Measurements from ENCODE around the gene IFT20.
"Not testable (repeated sequence)": the region's sequence is repeated elsewhere in the genome, so short reads cannot be mapped to it uniquely, and the experiment has no call there.

IFT20 gene

GRCh38 chr17:28315846-28316705 is 19.2 kb downstream of the IFT20 start:
- DNase-seq (ENCODE audit: low spot score in 2 of 2) (no peak), ATAC-seq (no peak)
- Mint-ChIP-seq H3K36me3 (peaks cover 8% of the 10 kb centered on the region), H3K4me3 (no peak overlapping the region), H3K9me3 (no peaks in the 10 kb centered on the region), H3K27ac (no peak overlapping the region), H3K4me1 (peaks cover 34% of the 10 kb centered on the region)

- Mint-ChIP-seq H3K27ac (no peak overlapping the region), H3K4me1 (peaks cover 20% of the 10 kb centered on the region), H3K4me3 (no peak overlapping the region), H3K9me3 (no peaks in the 10 kb centered on the region), H3K36me3 (no peaks in the 10 kb centered on the region)
- DNase-seq (ENCODE audit: low spot score in 2 of 2) (no peak), ATAC-seq (no peak)
Observed at GRCh38 chr17:28313841-28314240, 21.4 kb downstream of the IFT20 start.

DNA sequence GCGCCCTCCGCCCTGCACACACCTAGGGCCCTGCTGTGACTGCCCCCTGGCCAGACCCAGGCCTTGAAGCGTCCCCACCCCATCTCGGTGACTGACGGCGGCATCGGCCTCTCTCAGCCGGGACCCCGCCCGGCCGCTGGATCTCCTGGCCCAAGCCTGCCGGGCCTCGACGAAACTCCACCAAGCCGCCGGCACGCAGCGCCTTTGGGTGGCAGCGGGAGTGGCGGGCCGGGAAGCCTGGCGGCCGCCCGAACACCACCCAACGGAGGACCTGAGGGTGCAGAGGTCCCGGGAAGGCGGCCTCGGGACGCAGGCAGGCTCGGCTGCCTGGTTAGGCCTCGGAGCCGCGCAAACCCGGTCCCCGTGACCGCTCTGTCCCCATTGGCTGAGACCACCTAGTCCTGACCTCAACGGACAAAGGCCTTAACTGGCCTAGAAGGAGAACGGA is 28.3 kb downstream of the IFT20 start:
- no peaks in the 10 kb centered on the region for H3K36me3 Mint-ChIP-seq
- no peak overlapping the region for H3K27ac Mint-ChIP-seq
- H3K4me3 Mint-ChIP-seq, result no peak overlapping the region
- no peaks in the 10 kb centered on the region for H3K4me1 Mint-ChIP-seq
- DNase-seq (ENCODE audit: low spot score in 2 of 2) (no peak), ATAC-seq (no peak)
- no peaks in the 10 kb centered on the region for H3K9me3 Mint-ChIP-seq

GRCh38 chr17:28298449-28298848 is 36.8 kb downstream of the IFT20 start:
- no peak overlapping the region for H3K4me3 Mint-ChIP-seq
- H3K9me3 Mint-ChIP-seq, result no peaks in the 10 kb centered on the region
- no peak for DNase-seq (ENCODE audit: low spot score in 2 of 2)
- no peak overlapping the region for H3K27ac Mint-ChIP-seq
- no peaks in the 10 kb centered on the region for H3K36me3 Mint-ChIP-seq
- peaks cover 15% of the 10 kb centered on the region for H3K4me1 Mint-ChIP-seq
- ATAC-seq, result no peak

- Mint-ChIP-seq H3K27ac (peak overlapping the region; percentile 46), H3K9me3 (no peaks in the 10 kb centered on the region), H3K36me3 (no peaks in the 10 kb centered on the region), H3K4me1 (peaks cover 15% of the 10 kb centered on the region), H3K4me3 (peak overlapping the region; percentile 1)
- DNase-seq (ENCODE audit: low spot score in 2 of 2) (no peak), ATAC-seq (peak; percentile 79)
Observed at GRCh38 chr17:28295677-28296578, 39.3 kb downstream of the IFT20 start.

GRCh38 chr17:28293994-28294393 is 41.3 kb downstream of the IFT20 start:
- Mint-ChIP-seq H3K27ac (no peak overlapping the region), H3K4me1 (peaks cover 15% of the 10 kb centered on the region), H3K36me3 (no peaks in the 10 kb centered on the region), H3K9me3 (no peaks in the 10 kb centered on the region), H3K4me3 (no peak overlapping the region)
- DNase-seq (ENCODE audit: low spot score in 2 of 2) (no peak), ATAC-seq (no peak)

DNA sequence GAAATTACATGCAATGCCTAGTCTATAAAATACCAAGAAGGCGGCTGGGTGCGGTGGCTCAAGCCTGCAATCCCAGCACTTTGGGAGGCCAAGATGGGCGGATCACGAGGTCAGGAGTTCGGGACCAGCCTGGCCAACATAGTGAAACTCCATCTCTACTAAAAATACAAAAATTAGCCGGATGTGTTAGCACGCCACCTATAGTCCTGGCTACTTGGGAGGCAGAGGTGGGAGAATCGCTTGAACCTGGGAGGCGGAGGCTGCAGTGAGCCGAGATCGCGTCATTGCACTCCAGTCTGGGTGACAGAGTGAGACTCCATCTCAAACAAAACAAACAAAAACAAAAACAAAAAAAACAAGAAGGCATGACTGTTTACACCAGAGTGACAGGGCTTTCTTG is 42.4 kb downstream of the IFT20 start:
- H3K9me3 Mint-ChIP-seq; H3K27ac Mint-ChIP-seq; DNase-seq (ENCODE audit: low spot score in 2 of 2); ATAC-seq; H3K4me3 Mint-ChIP-seq; H3K36me3 Mint-ChIP-seq: not testable (repeated sequence)
- H3K4me1 Mint-ChIP-seq, result peaks cover 15% of the 10 kb centered on the region

- Mint-ChIP-seq H3K4me1 (peaks cover 15% of the 10 kb centered on the region), H3K9me3 (no peaks in the 10 kb centered on the region), H3K36me3 (no peaks in the 10 kb centered on the region), H3K27ac (no peak overlapping the region), H3K4me3 (no peak overlapping the region)
- ATAC-seq, result no peak
- DNase-seq (ENCODE audit: low spot score in 2 of 2), result no peak
Observed at GRCh38 chr17:28291780-28292330, 43.4 kb downstream of the IFT20 start.

DNA sequence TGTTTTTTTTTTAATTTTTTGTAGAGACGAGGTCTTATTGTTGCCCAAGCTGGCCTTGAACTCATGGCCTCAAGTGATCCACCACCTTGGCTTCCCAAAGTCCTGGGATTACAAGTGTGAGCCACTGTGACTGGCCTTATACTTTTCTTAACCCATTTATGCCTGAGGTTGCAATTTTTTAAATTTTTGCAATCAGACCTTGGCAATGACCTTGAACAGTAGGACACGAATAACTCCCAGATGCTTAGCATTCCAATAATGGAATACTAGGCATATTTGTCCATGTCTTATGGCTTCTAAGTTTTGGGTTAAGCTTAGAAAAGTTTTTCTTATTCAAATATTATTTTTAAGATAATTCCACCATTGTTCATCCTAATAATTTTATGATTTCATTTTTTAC is 44.6 kb downstream of the IFT20 start:
- H3K9me3 Mint-ChIP-seq, result no peaks in the 10 kb centered on the region
- H3K36me3 Mint-ChIP-seq, result no peaks in the 10 kb centered on the region
- no peak overlapping the region for H3K4me3 Mint-ChIP-seq
- H3K27ac Mint-ChIP-seq, result no peak overlapping the region
- no peak for DNase-seq (ENCODE audit: low spot score in 2 of 2)
- ATAC-seq, result no peak
- H3K4me1 Mint-ChIP-seq, result peaks cover 4% of the 10 kb centered on the region

- H3K9me3 Mint-ChIP-seq, result no peaks in the 10 kb centered on the region
- H3K36me3 Mint-ChIP-seq, result no peaks in the 10 kb centered on the region
- no peak for DNase-seq (ENCODE audit: low spot score in 2 of 2)
- no peaks in the 10 kb centered on the region for H3K4me1 Mint-ChIP-seq
- H3K4me3 Mint-ChIP-seq, result no peak overlapping the region
- H3K27ac Mint-ChIP-seq, result no peak overlapping the region
- no peak for ATAC-seq
Observed at GRCh38 chr17:28285965-28286364, 49.3 kb downstream of the IFT20 start.

- Mint-ChIP-seq H3K4me1 (peaks cover 11% of the 10 kb centered on the region), H3K36me3 (peaks cover 11% of the 10 kb centered on the region), H3K4me3 (no peak overlapping the region), H3K9me3 (no peaks in the 10 kb centered on the region), H3K27ac (no peak overlapping the region)
- no peak for DNase-seq (ENCODE audit: low spot score in 2 of 2)
- no peak for ATAC-seq
Observed at GRCh38 chr17:28282596-28282995, 52.7 kb downstream of the IFT20 start.

DNA sequence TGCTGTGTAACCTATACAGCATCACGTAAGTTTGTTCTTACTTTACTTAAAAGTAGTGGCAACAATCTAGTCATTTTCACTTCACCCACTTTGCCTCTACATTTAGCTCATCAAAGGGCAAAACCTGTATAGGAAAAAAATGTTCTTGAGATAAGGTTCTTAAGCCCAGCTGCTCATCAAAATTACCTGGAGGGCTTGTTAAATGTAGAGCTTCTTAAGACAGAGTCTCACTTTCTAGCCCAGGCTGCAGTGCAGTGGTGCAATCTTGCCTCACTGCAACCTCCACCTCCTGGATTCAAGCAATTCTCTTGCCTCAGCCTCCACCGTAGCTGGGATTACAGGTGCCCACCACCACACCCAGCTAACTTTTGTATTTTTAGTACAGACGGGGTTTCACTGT is 54.4 kb downstream of the IFT20 start:
- Mint-ChIP-seq H3K4me3 (no peak overlapping the region), H3K4me1 (peaks cover 12% of the 10 kb centered on the region), H3K27ac (no peak overlapping the region), H3K9me3 (no peaks in the 10 kb centered on the region), H3K36me3 (peaks cover 11% of the 10 kb centered on the region)
- ATAC-seq (no peak), DNase-seq (ENCODE audit: low spot score in 2 of 2) (no peak)

DNA sequence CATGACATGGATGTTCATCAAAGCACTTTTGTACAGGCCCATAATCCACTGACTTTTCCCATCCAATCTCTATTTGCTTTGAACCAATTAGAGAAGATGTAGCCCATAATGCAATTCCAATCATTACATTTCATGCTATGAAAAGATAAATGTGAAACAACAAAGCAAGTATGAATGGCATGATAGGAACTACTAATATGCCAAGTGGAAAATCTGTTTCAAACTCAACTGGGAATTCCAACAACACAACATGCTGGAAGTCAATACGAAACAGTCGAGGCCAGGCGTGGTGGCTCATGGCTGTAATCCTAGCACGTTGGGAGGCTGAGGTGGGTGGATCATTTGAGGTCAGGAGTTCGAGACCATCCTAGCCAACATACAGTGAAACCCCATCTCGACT is 55.9 kb downstream of the IFT20 start:
- H3K9me3 Mint-ChIP-seq, result no peaks in the 10 kb centered on the region
- peaks cover 11% of the 10 kb centered on the region for H3K36me3 Mint-ChIP-seq
- H3K4me3 Mint-ChIP-seq, result no peak overlapping the region
- ATAC-seq (no peak), DNase-seq (ENCODE audit: low spot score in 2 of 2) (no peak)
- no peak overlapping the region for H3K27ac Mint-ChIP-seq
- peaks cover 21% of the 10 kb centered on the region for H3K4me1 Mint-ChIP-seq
